Stimulated activated CD4-positive, alpha-beta T cell treated with anti-CD3 and anti-CD28 coated beads, Interleukin-2, amount 100 ng/mL, for 24 hours (primary cell): ENCODE data around the gene EXOG.
A peak's percentile ranks its signal among the peaks of the same experiment; 100 is the strongest.
"Not testable (repeated sequence)": the region's sequence is repeated elsewhere in the genome, so short reads cannot be mapped to it uniquely, and the experiment has no call there.

Experiments
- DNase-seq, 2 donors: peaks; one replicate each; pipeline ENCODE4 v3.0.0-alpha.2; 2020

EXOG gene

DNA sequence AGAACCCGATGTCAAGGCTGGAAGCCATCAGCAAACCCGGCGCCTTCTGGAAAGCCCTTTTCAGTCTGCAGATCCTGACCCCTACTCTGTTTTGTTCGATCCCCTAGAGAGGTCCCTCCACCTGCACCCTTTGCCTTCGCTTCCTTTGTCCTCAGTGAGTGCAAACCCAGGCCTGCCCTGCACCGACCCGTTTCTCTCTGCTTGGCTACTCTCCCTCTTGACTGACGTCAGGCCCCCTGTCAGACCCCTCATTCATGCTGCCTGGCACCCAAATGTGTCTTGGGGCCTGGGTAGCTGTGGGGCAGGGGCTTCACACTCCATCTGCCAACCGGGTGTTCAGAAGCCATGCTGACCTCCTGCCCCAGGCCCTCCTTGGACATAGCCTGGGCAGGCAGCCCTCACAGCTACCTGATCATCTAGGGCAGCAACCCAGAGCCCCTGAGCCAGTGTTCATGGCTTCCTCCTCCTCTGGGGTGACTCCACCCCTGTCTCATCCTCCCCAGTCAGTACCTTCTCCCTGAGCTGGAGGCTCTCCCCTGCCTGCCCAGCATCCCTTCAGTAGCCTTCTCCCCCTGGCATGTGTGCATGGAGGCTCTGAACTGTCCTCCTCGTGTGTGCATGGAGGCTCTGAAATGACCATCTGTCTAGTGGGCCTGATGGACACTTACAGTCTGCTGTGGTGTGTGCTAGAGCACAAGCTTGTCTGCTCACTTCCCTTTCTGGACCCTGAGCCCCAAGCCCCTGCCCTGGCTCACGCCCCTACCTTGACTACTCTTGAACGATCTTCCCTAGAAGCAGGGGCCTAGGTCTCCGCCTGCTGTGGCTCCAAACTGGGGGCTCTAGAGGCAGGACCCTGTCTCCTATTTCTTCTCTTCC is 69.4 kb downstream of the EXOG start:
- no peak for DNase-seq

DNA sequence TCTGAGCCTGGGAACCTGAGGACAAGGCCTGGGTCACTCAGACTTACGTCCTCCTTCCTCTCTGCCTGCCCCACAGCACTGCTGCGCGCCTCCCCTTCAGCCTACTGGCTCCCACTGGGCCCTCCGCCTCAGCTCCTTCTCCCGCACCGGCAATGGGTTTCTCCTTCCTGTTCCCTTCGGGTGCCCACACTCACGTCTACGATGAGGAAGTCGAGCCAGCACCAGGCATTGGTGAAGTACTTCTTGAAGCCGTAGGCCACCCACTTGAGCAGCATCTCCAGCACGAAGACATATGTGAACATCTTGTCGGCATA is 70.0 kb downstream of the EXOG start:
- no peak for DNase-seq

DNA sequence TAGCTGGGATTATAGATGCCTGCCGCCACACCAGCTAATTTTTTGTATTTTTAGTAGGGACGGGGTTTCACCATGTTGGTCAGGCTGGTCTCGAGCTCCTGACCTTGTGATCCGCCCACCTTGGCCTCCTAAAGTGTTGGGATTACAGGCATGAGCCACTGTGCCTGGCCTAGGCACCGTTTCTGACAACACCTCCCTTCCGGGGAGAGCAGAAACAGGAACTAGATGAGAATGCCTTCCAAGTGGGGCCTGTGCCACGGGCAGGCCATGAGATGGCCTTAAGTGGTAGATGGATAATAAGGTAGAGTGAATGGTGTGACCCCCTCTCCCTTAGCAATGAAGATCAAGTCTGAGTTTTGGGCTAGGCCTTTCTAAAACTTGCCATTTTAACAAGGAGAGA is 70.7 kb downstream of the EXOG start:
- DNase-seq: not testable (repeated sequence)

DNA sequence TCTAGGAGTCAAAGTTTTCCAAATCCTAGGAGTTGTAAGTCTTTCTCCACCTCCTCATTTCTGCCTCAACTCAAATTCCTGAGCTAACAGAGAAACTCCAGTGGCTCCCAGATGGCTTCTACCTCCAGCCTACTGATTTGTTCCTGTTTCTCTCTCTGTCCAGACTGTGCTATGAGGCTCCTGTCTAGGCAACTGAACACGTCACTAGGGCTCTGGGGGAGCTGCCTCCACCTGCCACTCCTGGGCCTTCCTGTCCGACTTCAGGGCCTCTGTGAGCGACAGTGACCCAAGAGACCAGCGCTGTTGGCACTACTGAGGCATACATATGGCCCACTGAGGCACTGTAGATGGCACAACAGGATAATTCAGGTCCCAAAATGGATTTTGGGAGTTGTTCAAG is 71.4 kb downstream of the EXOG start:
- no peak for DNase-seq

DNA sequence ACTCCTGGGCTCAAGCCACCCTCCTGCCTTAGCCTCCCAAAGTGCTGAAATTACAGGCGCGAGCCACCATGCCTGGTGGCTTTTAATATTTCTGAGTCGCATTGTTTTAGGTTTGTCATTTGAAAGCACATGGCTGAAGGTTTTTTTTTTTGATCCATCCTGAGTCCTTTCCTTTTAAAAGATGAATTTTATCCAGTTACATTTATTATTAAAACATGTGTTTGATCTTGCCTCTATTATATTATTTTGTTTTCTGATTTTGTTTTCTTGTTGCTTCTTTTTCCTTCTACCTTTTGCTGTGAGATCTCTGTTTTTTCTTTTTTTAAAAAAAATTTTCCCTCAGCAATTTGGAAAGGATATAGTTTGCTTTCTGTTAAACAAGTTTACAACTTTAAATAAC is 77.0 kb downstream of the EXOG start:
- no peak for DNase-seq

DNA sequence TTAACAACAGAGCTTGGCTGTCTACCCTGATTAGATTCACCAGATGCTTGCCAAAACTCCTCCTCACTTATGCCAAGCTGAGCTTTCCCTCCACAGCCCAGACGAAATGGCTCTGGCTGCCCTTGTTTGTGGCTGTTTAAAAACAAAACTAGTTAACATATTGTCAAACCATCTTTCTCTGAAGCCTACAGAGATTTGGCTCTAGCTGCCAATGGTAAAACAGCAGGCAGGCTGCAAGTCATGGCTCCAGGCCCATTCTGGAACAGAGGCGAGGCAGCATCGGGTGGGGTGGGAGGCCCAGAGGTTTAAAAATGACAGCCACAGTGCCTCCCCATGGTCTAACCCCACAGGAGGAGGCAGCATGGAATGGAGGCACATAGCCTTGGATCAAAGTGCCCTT is 77.4 kb downstream of the EXOG start:
- peak in 1 of 2 donors; percentile 1 for DNase-seq

DNA sequence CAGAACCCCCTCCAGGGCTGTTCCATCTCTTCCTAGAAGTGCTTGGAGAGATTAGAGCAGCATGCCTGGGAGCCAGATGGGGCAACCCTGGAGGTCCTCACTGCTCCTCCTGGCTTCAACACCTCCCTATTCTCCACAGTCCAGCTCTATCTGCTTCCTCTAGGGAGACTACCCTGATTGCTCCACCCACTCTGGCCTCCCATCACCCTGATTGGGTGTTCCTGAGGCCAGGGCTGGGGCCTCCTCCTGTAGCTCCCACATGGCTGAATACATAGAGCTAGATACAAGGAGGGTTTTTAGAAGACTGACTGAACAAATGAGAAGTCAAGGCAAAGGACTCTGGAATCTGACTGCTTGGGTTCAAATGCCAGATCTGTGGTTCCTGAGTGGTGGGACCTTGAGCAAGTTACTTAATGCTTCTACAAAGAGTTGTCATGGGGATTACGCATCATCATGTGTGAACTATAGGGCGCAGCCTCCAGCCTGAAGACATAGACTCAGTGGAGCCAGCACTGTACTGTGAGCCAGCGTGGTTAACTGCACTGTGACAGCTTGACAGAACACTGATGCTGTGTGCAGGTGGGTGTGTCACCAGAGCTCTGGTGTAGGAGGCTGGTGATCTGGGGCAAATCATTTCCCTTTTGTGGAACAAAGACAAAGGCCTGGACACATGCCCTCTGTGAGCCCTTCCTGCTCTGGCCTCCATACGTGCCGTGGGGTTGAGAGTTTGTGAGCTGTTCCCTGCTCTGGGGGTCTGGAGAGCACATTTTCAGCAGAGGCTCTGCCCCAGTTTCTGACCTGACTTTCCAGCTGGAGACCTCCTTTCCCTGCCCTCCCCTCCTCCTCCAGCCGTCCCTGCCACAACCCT is 78.5 kb downstream of the EXOG start:
- DNase-seq: peak in 1 of 2 donors; percentile 10

DNA sequence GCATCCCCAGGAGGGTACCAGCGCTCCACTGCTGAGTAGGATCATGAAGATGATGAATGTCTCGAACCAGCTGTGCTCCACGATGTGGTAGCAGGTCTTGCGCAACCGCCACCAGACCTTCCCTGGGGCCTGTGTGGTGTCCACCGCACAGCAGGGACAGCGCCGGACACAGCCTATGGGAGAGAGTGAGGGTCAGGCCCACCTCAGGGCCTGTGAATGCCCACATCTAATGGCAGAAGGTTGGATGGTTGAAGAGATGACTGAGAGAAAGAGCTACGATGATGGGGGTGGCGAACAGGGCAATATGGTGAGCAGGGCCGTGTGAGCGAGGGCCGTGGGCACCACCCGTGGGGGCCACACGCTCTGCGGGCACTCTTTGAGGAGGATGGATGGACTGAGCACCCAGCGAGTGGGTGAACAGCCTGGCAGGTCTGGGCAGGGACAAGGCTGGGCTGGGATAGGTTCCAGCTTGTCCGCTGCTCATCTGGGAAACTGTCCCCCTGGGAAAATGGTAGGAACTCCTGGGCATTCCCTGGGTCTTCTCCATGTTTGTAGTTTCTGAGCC is 79.2 kb downstream of the EXOG start:
- no peak for DNase-seq
